Measurements from ENCODE around the gene FRG1.
"Not testable (repeated sequence)": the region's sequence is repeated elsewhere in the genome, so short reads cannot be mapped to it uniquely, and the experiment has no call there.

FRG1 gene

DNA sequence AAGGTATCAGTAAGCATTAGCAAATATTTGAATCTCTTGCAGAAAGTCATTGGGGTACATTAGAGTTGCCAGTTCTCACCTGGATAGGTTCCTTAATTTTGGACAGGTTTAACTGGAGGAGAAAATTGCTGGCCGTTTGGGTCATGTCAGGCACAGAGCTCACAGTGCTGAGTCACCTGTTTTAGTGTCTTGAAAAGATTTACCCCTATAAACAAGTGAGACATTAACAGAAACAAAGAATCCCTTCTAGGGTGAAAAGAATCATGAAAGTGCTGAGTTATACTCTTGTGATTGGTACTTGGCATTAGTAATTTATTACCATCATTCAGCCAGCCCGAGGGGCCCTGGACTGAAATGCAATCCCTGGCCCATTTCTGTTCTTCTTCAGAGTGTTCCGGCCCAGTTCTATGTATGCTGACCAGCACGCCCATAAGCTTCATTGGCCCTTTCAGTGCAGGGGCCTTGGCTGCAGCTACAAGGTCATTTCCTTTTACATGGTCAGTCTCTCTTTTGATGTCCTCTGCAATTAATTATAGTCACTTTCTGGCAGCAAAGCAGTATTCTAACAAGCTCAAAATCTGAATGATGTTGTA is 45.1 kb downstream of the FRG1 start:
- not testable (repeated sequence) for DNase-seq

DNA sequence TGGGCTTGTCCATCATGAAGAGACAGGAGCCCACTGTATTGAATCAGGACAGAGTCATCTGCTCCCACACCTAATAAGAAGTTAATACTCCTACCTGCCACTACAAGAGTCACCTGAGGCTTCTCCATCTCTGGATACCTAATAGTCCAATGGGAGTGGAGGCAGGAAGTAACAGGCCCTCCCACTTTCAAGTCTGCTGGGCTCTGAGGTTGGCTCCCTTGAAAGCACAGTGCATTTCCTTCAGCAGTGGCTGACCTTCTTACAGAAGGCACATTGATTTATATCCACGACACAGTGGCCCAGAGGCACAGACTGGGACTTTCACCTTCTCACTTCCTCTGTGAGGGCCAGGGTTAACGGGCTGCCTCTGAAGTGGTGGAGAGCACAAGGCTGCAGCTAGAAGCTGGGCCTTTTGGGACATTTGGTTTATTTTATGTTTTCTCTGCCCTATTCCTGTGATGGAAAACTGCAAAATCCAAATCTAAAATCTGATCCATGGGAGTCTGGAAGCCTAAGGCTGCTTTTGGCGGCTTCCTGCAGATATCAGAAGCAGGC is 48.3 kb downstream of the FRG1 start:
- no peak for DNase-seq

DNA sequence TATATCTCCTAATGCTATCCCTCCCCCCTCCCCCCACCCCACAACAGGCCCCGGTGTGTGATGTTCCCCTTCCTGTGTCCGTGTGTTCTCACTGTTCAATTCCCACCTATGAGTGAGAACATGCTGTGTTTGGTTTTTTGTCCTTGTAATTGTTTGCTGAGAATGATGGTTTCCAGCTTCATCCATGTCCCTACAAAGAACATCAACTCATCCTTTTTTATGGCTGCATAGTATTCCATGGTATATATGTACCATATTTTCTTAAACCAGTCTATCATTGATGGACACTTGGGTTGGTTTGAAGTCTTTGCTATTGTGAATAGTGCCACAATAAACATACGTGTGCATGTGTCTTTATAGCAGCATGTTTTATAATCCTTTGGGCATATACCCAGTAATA is 49.3 kb downstream of the FRG1 start:
- DNase-seq, result not testable (repeated sequence)
